ENCODE data around the gene HOOK1.

GRCh38 chr1:59908084-59908483 is 93.3 kb downstream of the HOOK1 start:
- TF ChIP-seq POLR2AphosphoS5 (IDR thresholded peaks at IDR 0.05; ENCODE audit: low read depth, low read length) (no peak), POLR2A (IDR thresholded peaks at IDR 0.05; ENCODE audit: low read depth, low read length) (no peak)

Measured in GM12892 (cell line).